Prostate gland (tissue), 2 donors: Measurements from ENCODE around the gene CNGA2.

ENCODE experiments used
- POLR2A ChIP-seq: fragments of 450-650 bp; IDR thresholded peaks from one replicate; pipeline ENCODE4 v1.6.1; 2016; ENCODE audit warnings: antibody characterized with exemption, mild to moderate bottlenecking
- POLR2AphosphoS5 ChIP-seq: sonication (generic); formaldehyde crosslinking; IDR thresholded peaks from one replicate; pipeline ENCODE4 v1.6.1; 2017; ENCODE audit warnings: antibody characterized with exemption
- TF ChIP-seq, protein P1 (sequence below), 4 experiments: fragments of 200-600 bp in 2 of 4; fragments of 450-650 bp in 2 of 4; sonication (generic) in 2 of 4; IDR thresholded peaks; 1 replicate in 3 of 4; 2 replicates in 1 of 4; pipeline ENCODE4 v1.5.1; 2016 to 2019; ENCODE audit warnings: antibody characterized with exemption in 4 of 4, mild to moderate bottlenecking in 2 of 4, moderate library complexity in 2 of 4

DNA sequence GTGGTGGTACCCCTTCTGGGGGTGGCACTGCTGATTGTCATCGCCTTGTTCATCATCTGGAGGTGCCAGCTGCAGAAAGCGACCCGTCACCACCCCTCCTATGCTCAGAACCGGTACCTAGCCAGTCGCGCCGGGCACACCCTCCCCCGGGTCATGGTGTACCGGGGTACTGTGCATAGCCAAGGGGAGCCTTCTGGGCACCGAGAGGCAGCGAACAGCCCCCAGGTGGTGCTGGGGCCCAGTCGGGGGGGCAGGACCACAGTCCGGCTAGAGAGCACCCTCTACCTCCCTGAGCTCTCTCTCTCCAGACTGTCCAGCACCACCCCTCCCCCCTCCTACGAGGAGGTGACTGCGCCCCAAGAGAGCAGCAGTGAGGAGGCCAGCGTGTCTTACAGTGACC lies 34.0 kb upstream of the CNGA2 start:
- TF ChIP-seq POLR2AphosphoS5, result no peak
- no peak for TF ChIP-seq POLR2A
- TF ChIP-seq, protein P1, sequence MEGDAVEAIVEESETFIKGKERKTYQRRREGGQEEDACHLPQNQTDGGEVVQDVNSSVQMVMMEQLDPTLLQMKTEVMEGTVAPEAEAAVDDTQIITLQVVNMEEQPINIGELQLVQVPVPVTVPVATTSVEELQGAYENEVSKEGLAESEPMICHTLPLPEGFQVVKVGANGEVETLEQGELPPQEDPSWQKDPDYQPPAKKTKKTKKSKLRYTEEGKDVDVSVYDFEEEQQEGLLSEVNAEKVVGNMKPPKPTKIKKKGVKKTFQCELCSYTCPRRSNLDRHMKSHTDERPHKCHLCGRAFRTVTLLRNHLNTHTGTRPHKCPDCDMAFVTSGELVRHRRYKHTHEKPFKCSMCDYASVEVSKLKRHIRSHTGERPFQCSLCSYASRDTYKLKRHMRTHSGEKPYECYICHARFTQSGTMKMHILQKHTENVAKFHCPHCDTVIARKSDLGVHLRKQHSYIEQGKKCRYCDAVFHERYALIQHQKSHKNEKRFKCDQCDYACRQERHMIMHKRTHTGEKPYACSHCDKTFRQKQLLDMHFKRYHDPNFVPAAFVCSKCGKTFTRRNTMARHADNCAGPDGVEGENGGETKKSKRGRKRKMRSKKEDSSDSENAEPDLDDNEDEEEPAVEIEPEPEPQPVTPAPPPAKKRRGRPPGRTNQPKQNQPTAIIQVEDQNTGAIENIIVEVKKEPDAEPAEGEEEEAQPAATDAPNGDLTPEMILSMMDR (IDR thresholded peaks at IDR 0.05), result no peak
